ENCODE measurements around the gene MUC3A.

DNA sequence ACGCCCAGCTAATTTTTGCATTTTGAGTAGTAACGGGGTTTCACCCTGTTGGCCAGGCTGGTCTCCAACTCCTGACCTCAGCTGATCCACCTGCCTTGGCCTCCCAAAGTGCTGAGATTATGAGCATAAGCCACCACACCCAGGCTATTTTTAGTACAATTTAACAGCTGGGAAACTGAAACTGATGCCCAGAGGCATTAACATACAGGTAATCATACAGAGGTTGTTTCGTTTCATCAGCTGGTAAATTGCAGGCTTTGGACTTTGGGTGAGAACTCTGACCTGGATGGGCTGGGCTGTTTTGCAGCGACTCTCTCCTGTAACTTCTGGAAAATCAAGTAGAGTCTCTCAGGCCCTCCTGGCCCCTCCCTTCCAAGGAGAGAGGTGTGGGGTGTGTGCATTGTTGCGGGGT, 47.4 kb upstream of the MUC3A start:
- TF ChIP-seq, protein P1, sequence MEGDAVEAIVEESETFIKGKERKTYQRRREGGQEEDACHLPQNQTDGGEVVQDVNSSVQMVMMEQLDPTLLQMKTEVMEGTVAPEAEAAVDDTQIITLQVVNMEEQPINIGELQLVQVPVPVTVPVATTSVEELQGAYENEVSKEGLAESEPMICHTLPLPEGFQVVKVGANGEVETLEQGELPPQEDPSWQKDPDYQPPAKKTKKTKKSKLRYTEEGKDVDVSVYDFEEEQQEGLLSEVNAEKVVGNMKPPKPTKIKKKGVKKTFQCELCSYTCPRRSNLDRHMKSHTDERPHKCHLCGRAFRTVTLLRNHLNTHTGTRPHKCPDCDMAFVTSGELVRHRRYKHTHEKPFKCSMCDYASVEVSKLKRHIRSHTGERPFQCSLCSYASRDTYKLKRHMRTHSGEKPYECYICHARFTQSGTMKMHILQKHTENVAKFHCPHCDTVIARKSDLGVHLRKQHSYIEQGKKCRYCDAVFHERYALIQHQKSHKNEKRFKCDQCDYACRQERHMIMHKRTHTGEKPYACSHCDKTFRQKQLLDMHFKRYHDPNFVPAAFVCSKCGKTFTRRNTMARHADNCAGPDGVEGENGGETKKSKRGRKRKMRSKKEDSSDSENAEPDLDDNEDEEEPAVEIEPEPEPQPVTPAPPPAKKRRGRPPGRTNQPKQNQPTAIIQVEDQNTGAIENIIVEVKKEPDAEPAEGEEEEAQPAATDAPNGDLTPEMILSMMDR (IDR thresholded peaks at IDR 0.05), result no peak
- TF ChIP-seq EP300 (IDR thresholded peaks at IDR 0.05) (no peak), POLR2AphosphoS5 (IDR thresholded peaks at IDR 0.05) (no peak), POLR2A (IDR thresholded peaks at IDR 0.05) (no peak)
